NCI-H526 (cell line): ENCODE measurements around the gene PRF1.
A peak's percentile ranks its signal among the peaks of the same experiment; 100 is the strongest.

Experiments
- DNase-seq, 2 experiments: peaks; one replicate each; lab custom pipeline; 2025; lab: John Stamatoyannopoulos, UW

Gene PRF1

DNA sequence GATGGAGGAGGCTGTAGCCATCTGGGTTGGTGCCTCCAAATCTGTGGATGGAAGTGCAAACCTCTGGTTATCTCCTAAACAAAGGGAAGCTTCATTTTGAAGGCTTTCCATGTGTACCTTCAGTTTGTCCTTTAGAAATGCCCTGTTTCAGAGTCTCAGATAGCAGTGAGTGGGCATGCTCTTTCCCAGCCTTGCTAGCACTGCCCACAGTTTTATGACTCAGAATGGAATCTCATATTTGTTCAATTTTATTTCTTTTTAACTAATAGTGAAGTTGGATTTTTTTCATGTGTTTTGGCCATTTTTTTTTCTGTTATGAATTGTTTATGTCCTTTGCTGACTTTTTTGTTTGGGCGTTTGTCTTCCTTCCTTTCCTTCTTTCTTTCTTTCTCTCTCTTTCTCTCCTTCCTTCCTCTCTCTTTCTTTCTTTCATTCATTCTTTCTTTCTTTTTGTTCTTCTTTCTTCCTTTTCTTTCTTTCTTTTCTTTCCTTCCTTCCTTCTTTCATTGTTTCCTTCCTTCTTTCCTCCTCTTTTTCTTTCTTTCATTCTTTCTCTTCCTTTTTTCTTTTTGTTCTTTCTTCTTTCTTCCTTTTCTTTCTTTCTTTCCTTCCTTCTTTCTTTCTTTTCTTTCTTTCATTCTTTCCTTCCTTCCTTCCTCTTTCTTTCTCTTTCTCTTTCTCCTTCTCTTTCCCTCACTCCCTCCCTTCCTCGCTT is 25.6 kb downstream of the PRF1 start:
- no peak for DNase-seq

DNA sequence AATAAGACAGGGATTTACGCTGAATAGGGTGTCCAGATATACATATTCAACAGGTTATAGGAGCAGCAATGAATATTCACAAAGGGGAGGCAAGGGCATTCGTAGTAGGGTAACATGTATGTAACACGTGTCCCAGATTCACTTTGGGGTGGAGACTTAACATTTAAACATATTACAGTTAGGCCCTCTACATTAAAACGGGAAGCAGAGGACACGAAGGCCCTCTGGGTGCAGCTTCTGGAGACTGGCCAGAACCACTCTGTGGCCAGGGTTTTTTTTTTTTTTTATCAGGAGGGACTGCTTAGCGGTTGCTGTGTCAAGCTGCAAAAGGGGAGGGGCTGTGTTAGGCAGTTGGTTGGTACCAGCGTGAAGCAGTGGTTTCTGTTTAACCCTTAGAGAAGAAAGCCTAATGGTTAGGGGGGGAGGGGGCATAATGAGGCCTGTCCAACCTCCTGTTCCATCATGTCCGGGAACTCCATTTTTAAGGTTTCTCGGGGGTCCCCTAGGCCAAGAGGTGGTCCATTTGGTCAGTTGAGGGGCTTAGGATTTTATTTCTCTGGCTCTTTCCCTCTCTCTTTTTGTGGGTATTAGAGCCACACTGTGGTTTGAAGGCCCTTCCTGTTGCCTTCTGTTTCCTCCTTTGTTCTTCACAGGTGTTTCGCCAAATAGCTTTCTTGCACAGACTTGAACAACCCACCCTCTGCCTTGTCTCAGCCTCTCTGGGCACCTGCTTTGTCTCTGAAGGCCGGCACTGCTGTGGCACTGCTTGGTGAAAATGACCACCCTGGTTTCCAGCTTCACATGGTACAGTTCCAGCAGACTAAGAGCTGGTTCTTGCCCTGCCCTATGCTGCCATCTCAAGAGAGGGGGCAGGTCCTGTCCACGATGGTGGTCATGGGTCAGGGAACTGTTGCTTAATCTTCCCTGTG is 26.4 kb downstream of the PRF1 start:
- DNase-seq, result peak in 1 of 2 experiments; percentile 24

DNA sequence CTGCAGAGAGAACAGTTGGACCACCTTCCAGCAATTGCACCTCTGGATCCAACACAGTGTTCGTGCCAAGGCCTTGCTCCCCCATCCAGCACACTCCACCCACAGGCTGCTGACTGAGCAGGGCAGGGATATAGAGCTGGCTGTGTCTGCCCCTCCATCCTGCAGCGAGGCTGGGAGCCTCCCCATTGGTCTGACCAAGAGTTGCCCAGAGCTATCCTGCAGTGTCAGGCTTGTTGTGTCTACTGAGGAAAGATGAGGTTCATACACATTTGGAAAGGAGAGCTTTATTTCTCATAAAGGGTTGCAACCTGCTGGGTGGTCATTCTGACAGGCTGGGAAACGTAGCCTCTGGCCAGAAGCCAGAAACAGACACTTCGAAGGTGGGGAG is 27.1 kb downstream of the PRF1 start:
- no peak for DNase-seq

DNA sequence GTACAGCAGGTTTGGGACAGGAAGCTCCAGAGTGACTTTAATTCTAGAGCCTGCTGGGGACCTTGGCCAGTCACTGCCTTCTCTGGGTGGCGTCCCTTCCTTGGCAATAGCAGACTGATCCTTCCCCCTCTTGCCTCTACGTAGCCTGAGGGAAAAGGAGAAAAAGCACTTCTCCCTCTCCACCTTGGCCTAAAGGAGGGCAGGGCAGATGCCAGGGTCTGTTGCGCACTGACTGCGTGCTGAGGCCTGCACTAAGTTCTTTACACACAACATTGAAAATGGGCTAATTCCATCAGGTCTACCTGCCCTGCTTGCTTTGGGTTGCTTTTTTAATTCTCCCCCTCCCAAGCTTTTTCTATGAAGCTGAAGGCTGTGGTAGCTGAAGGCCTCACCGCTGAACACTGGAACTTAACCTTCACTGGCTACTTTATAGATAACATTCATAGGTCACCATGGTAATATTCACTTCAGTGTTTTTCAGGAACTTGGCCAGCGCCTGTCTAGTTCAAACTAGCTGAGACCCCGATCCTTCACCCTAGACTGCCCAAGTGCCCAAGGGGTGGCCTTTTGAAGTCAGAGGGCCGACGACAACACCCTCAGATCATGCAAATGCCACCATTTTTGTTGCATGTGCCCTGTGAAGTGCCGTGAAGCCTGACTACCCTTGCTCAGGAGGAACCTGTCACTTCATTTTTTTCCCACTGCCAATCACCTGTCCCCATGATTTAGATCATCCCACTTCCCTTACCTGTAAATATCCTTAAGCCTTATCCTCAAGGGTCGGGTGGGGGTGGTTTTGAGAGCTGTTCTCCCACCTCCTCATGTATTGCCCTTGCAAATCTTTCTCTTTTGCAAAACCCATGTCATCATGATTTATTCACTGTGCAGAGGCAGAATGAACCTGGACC is 28.7 kb downstream of the PRF1 start:
- DNase-seq, result no peak

DNA sequence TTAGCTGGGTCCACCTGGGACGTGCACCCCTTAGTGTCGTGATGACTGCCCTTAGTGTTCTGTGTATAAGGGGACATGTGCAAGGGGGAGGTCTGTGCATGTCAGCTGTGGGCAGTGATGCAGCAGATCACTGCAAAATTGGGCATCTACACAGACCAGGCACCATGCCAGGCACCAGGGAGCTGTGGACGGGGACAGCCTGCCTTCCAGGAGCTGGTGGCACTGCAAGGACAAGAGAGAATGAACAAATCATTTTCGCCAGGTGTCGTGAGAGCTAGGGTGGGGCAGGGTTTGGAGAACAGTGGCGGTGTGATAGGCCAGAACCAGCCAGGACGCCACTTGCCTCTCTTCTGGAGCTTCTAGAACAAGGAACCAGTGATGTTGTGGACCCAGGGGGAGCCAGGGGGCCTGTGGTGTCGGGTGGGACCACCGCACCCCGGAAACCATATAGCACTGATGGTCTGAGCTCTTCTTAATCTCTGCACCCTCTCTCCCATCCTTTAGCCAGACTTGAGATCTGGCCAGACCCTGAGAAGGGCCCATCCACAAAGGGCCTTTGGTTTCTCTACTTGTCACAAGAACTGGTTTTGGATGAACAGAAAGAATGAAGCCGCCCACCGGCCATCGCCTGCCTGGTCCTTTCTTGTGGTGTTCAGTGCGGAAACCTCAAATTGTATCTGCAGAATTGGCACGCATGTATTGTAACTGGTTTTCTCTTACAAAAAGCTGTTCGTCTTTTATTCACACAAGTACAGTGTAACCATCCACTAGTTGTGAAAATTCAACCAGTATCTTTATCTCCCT is 30.7 kb downstream of the PRF1 start:
- DNase-seq, result no peak

DNA sequence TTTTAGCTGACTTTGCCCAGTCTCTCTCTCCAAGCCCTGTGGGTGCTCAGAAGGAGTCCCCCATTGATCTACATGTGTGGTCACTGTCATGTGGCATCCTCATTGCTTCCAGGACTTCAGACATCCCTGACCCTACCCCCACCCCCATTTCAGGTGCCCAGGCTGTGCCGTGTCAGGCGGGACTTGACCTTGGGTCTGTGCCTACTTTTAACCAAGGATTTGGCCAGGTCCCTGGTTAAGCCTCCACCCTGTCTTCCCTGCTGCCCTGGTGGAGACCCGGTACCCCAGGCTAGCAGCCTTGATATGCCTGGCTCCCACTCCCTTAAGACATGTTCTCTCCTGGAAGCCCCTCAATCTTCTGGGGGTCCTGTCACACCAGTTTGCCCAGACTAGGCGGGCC is 31.3 kb downstream of the PRF1 start:
- DNase-seq, result no peak

DNA sequence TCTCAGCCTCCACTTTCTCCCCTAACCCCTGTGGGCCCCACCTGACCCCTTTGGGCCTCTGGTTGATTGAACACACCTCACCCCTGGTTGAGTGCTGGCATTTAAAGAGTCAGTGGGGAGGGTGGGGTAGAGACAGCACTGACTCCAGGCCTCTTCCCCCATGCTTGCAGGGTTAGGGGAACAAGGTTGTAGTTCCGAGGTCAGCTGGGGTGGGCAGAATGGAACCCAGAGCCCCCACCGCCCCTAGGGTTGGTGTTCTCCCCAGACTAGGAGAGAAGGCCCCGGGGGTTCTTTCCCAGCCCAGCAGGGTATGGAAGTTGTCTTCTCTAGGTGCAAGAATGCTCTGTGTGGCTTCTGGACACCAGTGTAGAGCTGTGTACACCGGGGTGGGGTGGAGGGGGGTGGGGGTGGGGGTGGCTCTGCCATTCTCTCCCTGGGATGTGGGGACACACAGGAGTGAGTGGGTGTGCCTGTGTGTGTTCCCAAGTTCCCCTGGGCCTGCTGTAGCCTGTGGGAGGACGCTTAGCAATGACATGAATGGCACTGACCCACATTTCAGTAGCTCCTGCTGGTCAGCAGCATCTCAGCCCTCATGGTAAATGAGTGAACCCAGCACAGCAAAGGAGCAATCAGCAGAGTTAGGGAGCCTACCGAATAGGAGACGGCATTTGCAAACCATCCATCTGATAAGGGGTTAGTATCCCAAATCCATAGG is 33.6 kb downstream of the PRF1 start:
- no peak for DNase-seq

DNA sequence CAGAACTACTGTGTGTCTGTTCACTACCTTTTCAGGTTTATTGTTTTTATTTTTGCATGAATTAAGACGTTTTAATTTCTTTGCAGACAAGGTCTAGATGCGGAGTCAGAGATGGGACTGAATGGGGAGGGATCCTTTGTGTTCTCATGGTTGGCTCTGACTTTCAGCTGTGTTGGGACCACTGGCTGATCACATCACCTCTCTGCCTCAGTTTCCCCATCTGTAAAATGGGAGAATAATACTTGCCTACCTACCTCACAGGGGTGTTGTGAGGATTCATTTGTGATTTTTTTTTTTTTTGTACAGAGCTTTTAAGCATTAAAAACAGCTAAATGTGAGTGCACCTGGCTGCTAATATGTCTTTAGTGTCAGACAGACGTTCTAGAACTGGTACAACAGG is 34.4 kb downstream of the PRF1 start:
- DNase-seq, result no peak

DNA sequence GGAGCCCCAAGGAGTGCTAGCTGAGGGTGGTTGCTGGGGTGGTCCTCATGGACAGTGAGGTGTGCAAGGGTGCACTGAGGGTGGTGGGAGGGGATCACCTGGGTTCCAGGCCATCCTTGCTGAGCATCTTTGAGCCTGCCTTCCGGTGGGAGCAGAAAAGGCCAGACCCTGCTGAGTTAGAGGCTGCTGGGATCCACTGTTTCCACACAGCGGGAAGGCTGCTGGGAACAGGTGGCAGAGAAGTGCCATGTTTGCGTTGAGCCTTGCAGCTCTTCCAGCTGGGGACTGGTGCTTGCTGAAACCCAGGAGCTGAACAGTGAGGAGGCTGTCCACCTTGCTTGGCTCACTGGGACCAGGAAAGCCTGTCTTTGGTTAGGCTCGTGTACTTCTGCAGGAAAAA is 34.9 kb downstream of the PRF1 start:
- DNase-seq, result no peak

DNA sequence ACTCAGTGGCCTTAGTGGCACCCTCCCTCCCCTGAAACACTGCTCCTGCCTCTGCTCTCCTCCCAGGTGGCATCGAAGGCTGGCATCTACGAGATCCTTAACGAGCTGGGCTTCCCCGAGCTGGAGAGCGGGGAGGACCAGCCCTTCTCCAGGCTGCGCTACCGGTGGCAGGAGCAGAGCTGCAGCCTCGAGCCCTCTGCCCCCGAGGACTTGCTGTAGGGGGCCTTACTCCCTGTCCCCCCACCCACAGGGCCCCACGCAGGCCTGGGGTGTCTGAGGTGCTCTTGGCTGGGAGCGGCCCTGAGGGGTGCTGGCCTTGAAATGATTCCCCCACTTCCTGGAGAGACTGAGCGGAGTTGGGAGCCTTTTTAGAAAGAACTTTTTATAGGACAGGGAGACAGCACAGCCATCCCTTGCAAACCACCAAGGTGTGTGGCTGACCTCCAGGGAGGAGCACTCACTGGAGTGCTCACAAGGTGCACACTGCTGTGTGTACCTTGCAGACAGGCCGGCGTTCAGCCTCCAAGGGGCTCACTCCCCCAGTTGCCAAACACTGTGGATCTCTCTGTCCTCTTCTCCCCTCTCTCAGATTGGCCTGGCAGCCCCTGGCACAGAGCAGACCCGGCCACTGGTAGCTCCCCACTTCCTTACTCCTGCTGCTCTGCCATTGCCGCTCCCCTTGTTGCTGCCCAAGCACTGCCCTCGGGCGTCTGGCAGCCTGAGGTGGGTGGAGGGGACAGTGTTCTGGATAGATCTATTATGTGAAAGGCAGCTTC is 35.8 kb downstream of the PRF1 start:
- DNase-seq, result no peak

DNA sequence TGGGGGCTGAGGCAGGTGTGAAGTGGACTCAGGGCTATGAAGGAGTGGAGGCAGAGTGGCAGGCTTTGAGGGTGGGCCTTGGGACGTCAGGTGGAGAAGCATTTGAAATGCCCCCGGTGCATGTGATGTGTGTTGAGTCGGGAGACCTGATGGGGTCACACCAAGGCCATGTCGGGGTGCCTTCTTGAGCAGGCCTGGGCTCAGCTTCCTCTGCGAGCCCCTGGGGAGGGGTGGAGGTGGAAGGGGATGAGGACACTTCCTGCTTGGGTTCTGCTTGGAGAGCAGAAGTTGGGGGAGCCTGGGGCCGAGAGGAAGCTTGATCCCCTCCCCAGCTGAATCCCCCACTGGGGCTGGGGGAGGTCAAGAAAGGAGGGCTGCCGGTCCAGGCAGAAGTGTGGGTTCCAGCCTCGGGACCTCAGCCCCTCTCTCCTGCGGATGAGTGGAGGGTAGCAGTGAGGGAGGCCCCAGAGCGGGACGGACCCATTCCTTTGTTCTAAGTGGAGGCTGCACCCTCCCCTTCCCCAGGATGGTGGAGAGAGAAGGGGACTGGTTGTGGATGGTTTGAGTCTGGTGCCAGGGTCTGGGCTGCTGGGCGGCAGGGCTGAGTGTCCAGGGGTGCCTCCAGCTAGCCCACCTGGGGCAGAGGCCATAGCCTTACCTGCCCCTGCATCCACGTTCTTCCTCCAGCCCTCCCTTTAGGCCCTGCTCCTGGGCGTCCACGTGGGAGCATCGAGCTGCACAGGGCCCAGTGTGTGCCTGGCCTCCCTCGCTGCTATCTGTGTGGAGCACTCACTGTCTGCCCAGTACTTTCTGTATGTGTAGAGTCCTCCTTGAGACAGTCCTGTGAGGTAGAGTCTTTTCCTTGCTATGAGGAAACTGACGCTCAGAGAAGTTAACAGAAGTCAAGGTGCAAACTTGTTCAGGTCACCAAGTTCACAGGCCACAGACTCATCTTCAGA is 36.7 kb downstream of the PRF1 start:
- no peak for DNase-seq

DNA sequence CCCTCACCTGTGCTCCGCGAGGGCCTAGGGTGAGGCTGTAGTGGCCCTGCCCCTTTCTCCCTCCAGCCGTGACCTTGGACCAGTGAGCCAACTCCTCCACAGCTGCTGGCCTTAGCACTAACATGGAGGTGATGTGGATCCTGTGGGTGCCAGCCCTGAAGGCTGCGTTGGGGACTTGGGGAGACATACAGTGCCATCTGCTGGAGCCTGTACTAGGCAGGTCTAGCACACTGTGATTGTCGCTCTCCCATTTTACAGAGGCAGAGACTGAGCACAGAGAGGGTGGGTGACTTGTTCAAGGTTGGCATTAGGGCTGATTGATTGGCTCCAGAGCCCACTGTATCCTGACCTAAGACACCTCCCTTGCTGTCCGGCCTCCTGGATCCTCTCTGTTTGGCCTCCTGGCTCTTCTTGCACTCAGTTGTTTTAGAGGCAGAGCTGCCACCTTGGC is 37.6 kb downstream of the PRF1 start:
- DNase-seq, result no peak

DNA sequence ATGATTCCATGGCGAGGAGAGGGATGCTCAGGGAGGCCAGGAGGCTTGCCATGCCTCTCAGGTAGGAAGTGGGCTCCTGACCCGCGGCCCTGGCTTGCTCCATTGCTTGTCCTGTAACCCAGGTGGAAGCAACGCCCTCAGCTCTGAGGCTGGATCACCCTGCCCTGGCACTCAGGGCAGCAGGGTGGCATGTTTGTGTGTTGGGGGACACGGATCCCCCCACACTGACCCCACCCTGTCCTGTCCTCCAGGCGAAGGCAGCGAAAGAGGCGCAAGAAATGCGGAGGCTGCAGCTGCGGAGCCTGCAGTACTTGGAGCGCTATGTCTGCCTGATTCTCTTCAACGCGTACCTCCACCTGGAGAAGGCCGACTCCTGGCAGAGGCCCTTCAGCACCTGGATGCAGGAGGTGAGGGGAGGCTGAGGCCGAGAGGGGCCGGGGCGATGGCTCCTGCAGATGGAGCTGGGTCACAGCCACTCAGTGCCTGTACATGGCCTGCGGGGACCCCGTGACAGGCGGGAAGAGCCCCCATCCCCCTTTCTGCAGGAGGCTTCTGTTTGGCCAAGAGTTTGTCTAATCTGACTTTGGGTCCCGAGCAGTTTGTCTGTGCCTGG is 38.3 kb downstream of the PRF1 start:
- no peak for DNase-seq

DNA sequence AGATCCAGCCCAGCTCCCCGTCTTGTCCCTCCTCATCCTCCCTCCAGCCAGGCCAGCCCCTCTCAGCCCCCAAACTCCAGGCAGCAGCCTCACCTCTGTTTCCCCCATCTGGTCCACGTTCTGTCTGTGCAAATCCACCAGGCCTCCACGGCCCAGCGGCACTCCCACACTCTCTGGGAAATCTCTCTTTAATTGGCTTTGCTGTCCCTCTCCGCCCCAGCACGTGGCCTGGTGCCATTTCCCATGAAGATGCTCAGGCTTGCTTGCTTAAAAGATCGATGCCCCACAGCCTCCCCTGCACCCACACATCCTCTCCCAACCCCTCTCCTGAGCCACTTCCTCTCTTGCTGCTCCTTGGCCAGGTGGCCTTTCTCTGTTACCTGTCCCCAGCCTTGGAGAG is 39.3 kb downstream of the PRF1 start:
- no peak for DNase-seq

DNA sequence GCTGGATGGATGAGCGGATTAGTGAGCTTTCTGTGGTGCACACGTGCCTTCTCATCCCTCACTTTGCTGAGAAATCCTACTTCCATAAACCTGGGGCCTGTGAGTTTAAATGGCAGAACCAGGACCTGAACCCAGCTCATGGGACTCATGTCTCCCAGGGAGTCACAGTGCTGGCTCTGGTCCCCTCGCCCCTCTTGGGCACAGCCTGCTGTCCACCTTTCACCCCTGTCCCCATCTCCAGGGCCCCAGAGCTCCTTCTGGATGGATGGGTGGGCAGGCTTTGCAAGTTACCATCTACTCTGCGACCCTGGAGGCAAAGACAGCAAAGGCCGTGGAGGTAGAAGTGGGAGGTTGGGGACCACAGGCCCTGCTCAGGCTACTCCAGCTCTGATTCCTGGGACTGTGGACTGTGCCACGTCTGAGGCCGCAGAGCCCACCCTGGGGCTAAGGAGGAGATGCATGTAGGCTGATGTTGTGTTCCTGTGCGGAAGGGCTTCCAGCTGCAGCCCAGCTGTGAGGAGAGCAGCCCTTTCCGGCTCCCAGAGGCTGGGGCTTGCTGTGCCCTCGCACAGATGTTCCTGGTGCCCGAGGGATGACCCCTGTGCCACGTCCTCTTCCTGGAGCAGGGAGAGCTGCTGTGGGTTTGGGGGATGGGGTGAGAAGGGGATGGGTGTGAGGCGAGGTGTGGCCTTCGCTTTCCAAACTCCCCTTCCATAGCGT is 40.3 kb downstream of the PRF1 start:
- DNase-seq, result no peak

DNA sequence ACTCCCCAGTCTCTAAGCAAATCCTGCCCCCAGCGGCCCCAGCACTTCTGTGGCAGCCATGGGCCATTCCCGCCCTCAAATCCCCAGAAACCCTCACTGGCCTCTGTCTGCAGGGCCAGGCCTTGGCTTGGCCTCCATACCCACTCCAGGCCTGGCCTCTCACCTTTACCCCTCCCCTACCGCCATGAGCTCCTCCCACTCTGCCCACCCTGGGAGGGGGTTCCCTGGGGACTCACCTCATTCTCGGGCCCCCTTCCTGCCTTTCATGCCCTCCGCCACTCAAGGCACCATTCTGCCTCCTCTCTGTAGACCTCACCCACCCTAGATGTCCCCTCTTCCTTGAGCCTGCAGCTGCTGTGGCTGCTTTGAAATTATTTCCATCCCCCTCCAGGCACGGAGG is 41.0 kb downstream of the PRF1 start:
- DNase-seq, result no peak

DNA sequence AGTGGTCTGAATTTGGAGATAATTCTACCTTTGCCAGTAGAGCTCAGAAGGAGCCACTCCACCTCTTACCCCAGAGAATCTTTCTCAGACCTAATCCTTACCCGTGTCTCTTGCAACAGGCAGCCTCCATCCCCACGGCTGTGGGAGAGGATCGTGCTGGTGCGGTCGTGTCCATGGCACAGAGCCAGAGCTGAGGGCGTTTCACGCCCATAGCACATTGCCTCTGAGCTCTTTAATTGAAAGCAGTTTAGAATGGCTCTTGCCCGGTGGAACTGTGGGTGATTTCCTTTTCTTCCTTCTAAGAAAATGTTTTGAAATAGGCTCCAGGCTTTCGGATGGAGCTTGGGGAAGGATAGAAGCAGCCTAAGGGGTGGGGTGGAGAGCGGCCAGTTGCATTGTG is 41.5 kb downstream of the PRF1 start:
- DNase-seq, result no peak

DNA sequence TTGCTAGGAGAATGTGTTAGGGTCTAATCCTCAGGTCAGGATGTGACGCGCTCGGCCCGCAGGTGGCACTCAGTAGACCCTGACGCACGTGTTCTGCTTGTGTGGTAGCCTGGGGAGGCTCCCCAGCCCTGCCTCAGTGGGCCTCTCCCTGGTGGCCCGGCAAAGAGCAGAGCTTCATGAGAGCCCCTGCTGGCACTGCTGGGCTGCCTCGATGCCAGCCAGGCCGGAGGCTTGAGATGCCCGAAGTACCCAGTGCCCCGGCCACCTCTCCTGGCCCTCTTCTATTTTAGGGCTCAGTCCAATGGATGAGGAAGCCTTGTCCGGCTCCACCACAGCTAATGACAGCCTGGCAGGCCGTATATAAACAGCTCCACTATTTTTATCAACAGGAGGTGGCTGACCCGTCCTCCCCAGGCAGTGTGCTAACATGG is 42.0 kb downstream of the PRF1 start:
- DNase-seq, result no peak
